Liver (tissue), 9 donors: Measurements from ENCODE around the gene ATXN1. TPM values are rescaled to one million over a fixed set of nuclear protein-coding genes. Genes with fewer than 3 reads are reported as not detected.
"Not testable (repeated sequence)": the region's sequence is repeated elsewhere in the genome, so short reads cannot be mapped to it uniquely, and the experiment has no call there.

Experiments used
- DNase-seq: peaks from one replicate; pipeline ENCODE4 v3.0.0-alpha.2; 2017; ENCODE audit warnings: low spot score
- H3K27ac ChIP-seq, 2 donors: one replicate each; pipeline ENCODE4 v1.7.0; 2013; ENCODE audit warnings: inconsistent platforms in 2 of 2, low read length in 2 of 2, control low read depth in 1 of 2, low read depth in 1 of 2, mild to moderate bottlenecking in 1 of 2
- H3K27me3 ChIP-seq, 4 donors: one replicate each; pipeline versions ENCODE4 v1.6.1 to v1.7.0; 2013; ENCODE audit warnings: low read length in 3 of 4, inconsistent platforms in 1 of 4, mild to moderate bottlenecking in 1 of 4, moderate library complexity in 1 of 4; ENCODE audit not compliant: control insufficient read depth in 4 of 4, insufficient read depth in 4 of 4
- H3K36me3 ChIP-seq, 4 donors: one replicate each; pipeline versions ENCODE4 v1.6.1 to v1.7.0; 2013; ENCODE audit warnings: low read length in 3 of 4, mild to moderate bottlenecking in 3 of 4, low read depth in 1 of 4, moderate library complexity in 1 of 4; ENCODE audit not compliant: control insufficient read depth in 4 of 4, insufficient read depth in 3 of 4
- H3K4me1 ChIP-seq, 4 donors: one replicate each; pipeline versions ENCODE4 v1.6.1 to v1.7.0; 2013; ENCODE audit warnings: low read length in 3 of 4, mild to moderate bottlenecking in 3 of 4, moderate library complexity in 1 of 4; ENCODE audit not compliant: control insufficient read depth in 4 of 4, insufficient read depth in 4 of 4
- H3K4me3 ChIP-seq, 3 donors: one replicate each; pipeline versions ENCODE4 v1.6.1 to v1.7.0; 2013; ENCODE audit warnings: low read length in 3 of 3, control low read depth in 1 of 3, low read depth in 1 of 3, mild to moderate bottlenecking in 1 of 3
- H3K9ac ChIP-seq, 2 donors: one replicate each; pipeline ENCODE4 v1.7.0; 2013; ENCODE audit warnings: low read length in 2 of 2, mild to moderate bottlenecking in 2 of 2, moderate library complexity in 2 of 2, control low read depth in 1 of 2, low read depth in 1 of 2
- H3K9me3 ChIP-seq, 4 donors: one replicate each; pipeline versions ENCODE4 v1.6.1 to v1.7.0; 2013; ENCODE audit warnings: low read length in 3 of 4; ENCODE audit not compliant: control insufficient read depth in 4 of 4
- CTCF ChIP-seq: fragments of 150-350 bp; IDR thresholded peaks from 2 replicates; pipeline ENCODE4 v1.5.1; 2017; ENCODE audit warnings: improper control_type of control experiment, low read depth, low read length; ENCODE audit not compliant: missing input control
- EGR1 ChIP-seq, 2 donors: IDR thresholded peaks; 2 replicates each; pipeline ENCODE4 v1.6.1; 2016 to 2018; ENCODE audit warnings: antibody characterized with exemption in 2 of 2, low read depth in 2 of 2
- FOXA1 ChIP-seq: IDR thresholded peaks from 2 replicates; pipeline ENCODE4 v1.6.1; 2016; ENCODE audit warnings: antibody characterized with exemption
- FOXA2 ChIP-seq: IDR thresholded peaks from 2 replicates; pipeline ENCODE4 v1.6.1; 2016; ENCODE audit warnings: antibody characterized with exemption
- JUND ChIP-seq, 2 donors: IDR thresholded peaks; 2 replicates each; pipeline ENCODE4 v1.6.1; 2016; ENCODE audit warnings: antibody characterized with exemption in 2 of 2
- NR2F2 ChIP-seq: IDR thresholded peaks from 2 replicates; pipeline ENCODE4 v1.6.1; 2016; ENCODE audit warnings: antibody characterized with exemption
- RAD21 ChIP-seq, 2 donors: IDR thresholded peaks; 2 replicates each; pipeline ENCODE4 v1.6.1; 2016; ENCODE audit warnings: antibody characterized with exemption in 2 of 2, mild to moderate bottlenecking in 2 of 2
- RXRA ChIP-seq, 2 donors: IDR thresholded peaks; 2 replicates each; pipeline ENCODE4 v1.6.1; 2017 to 2018; ENCODE audit warnings: antibody characterized with exemption in 2 of 2, mild to moderate bottlenecking in 1 of 2
- SP1 ChIP-seq: IDR thresholded peaks from 2 replicates; pipeline ENCODE4 v1.6.1; 2018; ENCODE audit warnings: antibody characterized with exemption, mild to moderate bottlenecking
- TAF1 ChIP-seq: conservative IDR thresholded peaks from 2 replicates; pipeline ENCODE4 v1.6.1; 2016; ENCODE audit warnings: antibody characterized with exemption, mild to moderate bottlenecking
- YY1 ChIP-seq: IDR thresholded peaks from 2 replicates; pipeline ENCODE4 v1.6.1; 2016; ENCODE audit warnings: antibody characterized with exemption, mild to moderate bottlenecking
- WGBS: extraction: QIAGEN DNeasy Blood & Tissue Kit; methylation state at CpG from one replicate; pipeline ENCODE4 v1.1.7; 2013; 5-methylcytosine and 5-hydroxymethylcytosine counted together
- polyA plus RNA-seq, 2 donors: library from polyadenylated mRNA; stranded (reverse) in 1 of 2; unstranded in 1 of 2; fragments of 200-250 nt in 1 of 2; fragments of >200 nt in 1 of 2; fragmentation: Nextera tagmentation in 1 of 2; extraction: Ambion mirVana in 1 of 2; gene quantifications; one replicate each; pipeline versions ENCODE4 v1.2.1 to v1.2.3, GENCODE V29; 2013 to 2015
- total RNA-seq, 2 donors: library from RNA; depleted of rRNA; stranded (reverse); fragments of >200 nt; gene quantifications; one replicate each; pipeline ENCODE4 v1.2.3, GENCODE V29; 2014
- donor health status: healthy.
- donor health status: healthy.
- donor health status: healthy.
- donor health status: healthy.
- donor health status: healthy.

Gene ATXN1
- total and polyA plus RNA-seq, 4 donors, result 4.3 to 29.7 (median 8.2) TPM

- no peaks in the 10 kb centered on the region for H3K27me3 ChIP-seq
- H3K4me3 ChIP-seq, result no peak overlapping the region
- peaks cover 0 to 2% (median 0%) of the 10 kb centered on the region in 4 donors for H3K36me3 ChIP-seq
- H3K27ac ChIP-seq, result no peak overlapping the region
- 80% methylated on average over 8 of the region's 8 CpGs for WGBS
- H3K9me3 ChIP-seq, result no peaks in the 10 kb centered on the region
- no peak overlapping the region for H3K9ac ChIP-seq
- H3K4me1 ChIP-seq, result peaks cover 0 to 4% (median 1%) of the 10 kb centered on the region in 4 donors
- no peak for TF ChIP-seq NR2F2
- TF ChIP-seq EGR1 (IDR thresholded peaks at IDR 0.05; ENCODE audit: low read depth in 2 of 2), result no peak
- no peak for DNase-seq
Measured at GRCh38 chr6:16711546-16712254, 49.6 kb downstream of the ATXN1 start.

GRCh38 chr6:16706911-16707783 is 54.1 kb downstream of the ATXN1 start:
- no peak overlapping the region for H3K9ac ChIP-seq
- H3K36me3 ChIP-seq, result no peaks in the 10 kb centered on the region
- no peaks in the 10 kb centered on the region for H3K9me3 ChIP-seq
- no peak for DNase-seq
- TF ChIP-seq RAD21 (IDR thresholded peaks at IDR 0.05) (no peak), SP1 (no peak), FOXA1 (no peak), CTCF (no peak), RXRA (IDR thresholded peaks at IDR 0.05) (no peak), JUND (IDR thresholded peaks at IDR 0.05) (no peak), TAF1 (no peak), YY1 (no peak), EGR1 (IDR thresholded peaks at IDR 0.05; ENCODE audit: low read depth in 2 of 2) (no peak), FOXA2 (no peak), NR2F2 (no peak)
- H3K4me3 ChIP-seq, result no peak overlapping the region
- no peak overlapping the region for H3K27ac ChIP-seq
- H3K4me1 ChIP-seq, result peaks cover 0 to 10% (median 6%) of the 10 kb centered on the region in 4 donors
- H3K27me3 ChIP-seq, result no peaks in the 10 kb centered on the region
- WGBS, result 92% methylated on average over 3 of the region's 3 CpGs

GRCh38 chr6:16706491-16706890 is 54.8 kb downstream of the ATXN1 start:
- not testable (repeated sequence) for DNase-seq, H3K4me1 ChIP-seq, H3K27me3 ChIP-seq, H3K9ac ChIP-seq, H3K36me3 ChIP-seq, H3K4me3 ChIP-seq, H3K9me3 ChIP-seq, H3K27ac ChIP-seq
- 90% methylated on average over 7 of the region's 7 CpGs for WGBS
